HG03103 (cell line): ENCODE data around the gene TMEM201.

Source experiments
- ATAC-seq: cut with Tn5 transposase; IDR thresholded peaks from one replicate; pipeline ENCODE4 v1.9.1; 2021; ENCODE audit warnings: low read depth; ENCODE audit not compliant: unreplicated experiment

Gene TMEM201

GRCh38 chr1:9651220-9651564 lies 62.5 kb downstream of the TMEM201 start:
- no peak for ATAC-seq

- ATAC-seq: no peak
These were observed 63.1 kb downstream of the TMEM201 start, which contains the start of gene PIK3CD for GRCh38 chr1:9651565-9652378. Gene PIK3CD, plus strand, starts transcription at chr1:9651731. Its CDS starts 58,725 bp downstream, at chr1:9710456.

DNA sequence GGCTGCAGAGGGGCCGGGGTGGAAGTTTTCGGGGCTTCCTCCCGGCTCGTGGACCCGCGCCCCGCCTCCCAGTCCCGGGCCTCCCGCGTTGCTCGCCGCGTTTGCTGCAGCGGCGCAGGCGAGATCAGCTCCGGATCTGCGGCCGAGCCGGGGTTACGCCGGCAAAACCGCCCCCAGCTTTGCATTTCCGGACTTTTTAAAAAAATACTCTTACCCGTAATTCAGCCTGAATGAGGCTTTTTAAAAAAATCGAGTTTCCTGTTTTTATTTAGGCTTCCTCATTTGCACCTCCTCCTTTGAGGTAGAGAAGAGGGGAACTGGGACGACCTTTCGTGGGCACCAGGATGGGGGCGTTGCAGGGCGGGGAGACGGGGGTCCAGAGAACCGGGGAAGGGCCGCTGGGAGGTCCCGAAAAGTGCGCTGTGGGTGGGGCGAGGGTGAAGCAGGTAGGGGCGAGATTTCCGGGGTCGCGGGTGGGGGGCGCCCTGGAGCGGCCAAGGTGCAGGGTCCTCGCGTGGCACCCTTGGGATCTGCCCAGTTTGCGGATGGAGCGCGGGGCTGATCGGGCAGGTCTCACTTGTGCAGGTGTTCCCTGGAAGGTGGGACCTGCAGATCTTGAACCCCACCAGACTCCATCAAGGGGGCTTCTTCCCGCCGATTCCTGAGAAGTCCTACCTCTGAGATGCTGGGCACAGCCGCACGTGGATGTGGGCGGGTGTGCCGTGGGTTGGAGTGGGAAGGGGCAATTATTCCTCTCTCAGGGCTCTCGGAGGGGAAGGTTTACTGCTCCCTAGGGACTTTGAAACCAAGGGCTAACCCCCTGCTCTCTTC lies 63.9 kb downstream of the TMEM201 start:
- no peak for ATAC-seq

DNA sequence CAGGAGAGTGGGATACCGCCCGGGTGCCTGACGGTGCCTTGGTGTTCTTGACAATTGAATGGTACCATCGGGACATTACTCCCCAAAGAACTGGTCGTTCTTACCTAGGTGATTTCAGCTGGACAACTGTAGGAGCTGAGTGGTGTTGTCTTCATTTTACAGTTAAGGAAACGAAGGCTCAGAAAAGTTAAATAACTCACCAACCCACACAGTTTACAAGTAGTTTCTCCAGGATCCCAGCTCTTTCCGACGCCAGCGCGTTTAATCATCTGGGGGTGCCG lies 64.4 kb downstream of the TMEM201 start:
- no peak for ATAC-seq

GRCh38 chr1:9653491-9654050 lies 64.9 kb downstream of the TMEM201 start:
- ATAC-seq: no peak

GRCh38 chr1:9654051-9654833 lies 65.5 kb downstream of the TMEM201 start:
- ATAC-seq: no peak

DNA sequence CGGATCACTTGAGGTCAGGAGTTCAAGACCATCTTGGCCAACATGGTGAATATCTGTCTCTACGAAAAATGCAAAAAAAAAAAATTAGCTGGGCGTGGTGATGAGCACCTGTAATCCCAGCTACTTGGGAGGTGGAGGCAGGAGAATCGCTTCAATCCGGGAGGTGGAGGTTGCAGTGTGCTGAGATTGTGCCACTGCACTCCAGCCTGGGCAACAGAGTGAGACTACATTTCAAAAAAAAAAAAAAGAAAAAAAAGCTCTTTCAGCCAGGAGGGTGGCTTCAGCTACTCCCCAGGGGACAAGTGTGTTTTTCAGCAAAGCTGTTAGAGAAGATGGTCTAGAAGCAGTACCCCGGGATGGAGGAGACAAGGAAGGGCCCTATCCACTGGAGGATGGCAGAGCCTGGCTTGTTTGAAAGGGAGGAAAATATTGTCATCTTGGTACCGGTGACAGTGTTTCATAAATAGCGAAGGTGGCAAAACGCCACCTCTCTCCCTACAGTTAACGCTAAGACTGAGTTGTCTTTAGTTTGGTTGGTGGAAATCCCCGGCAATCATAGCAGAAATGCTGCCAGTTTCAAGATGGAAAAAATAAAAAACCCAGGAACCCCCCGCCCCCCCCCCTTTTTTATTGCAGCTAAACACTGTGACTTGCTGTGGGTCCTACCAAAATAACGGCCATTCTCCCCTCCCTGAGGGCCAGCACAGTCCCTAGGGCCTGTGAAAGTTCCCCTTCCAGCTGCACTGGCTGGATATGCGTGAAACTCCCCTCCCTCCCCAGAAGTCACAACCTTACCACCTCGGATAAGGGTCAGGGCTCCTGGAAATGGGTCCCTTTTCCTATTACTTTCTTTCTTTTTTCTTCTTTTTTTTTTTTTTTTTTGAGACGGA lies 66.4 kb downstream of the TMEM201 start:
- no peak for ATAC-seq

- ATAC-seq: no peak
These were observed 67.1 kb downstream of the TMEM201 start for GRCh38 chr1:9655836-9656235.

- ATAC-seq: no peak
These were observed 68.9 kb downstream of the TMEM201 start for GRCh38 chr1:9657521-9658032.

DNA sequence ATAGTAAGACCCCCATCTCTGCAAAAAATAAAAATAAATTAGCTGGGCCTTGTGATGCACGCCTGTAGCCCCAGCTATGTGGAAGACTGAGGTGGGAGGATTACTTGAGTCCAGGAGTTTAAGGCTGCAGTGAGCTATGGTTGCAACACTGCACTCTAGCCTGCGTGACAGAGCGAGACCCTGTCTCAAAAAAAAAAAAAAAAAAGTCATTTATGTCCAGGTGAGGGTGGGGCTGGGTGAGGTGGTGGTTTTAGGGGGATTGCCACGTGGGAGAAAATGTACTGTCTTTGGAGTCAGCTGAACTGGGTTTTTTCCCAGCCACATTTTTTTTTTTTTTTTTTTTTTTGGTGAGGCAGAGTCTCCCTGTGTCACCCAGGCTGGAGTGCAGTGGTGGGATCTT lies 69.5 kb downstream of the TMEM201 start:
- ATAC-seq: no peak

- no peak for ATAC-seq
These were observed 70.6 kb downstream of the TMEM201 start for GRCh38 chr1:9659328-9659727.

GRCh38 chr1:9663257-9663656 lies 74.5 kb downstream of the TMEM201 start:
- no peak for ATAC-seq
